GM11168 (cell line): ENCODE data around the gene ENTR1.
"Not testable (repeated sequence)": the region's sequence is repeated elsewhere in the genome, so short reads cannot be mapped to it uniquely, and the experiment has no call there.

ENCODE experiments used
- in situ Hi-C: fragments of 300-500 bp; cut with MboI; formaldehyde crosslinking; loops from one replicate; pipeline ENCODE4 v1.12.0; 2022; ENCODE audit warnings: low sequenced_read_pairs; ENCODE audit not compliant: unreplicated experiment

Gene ENTR1

DNA sequence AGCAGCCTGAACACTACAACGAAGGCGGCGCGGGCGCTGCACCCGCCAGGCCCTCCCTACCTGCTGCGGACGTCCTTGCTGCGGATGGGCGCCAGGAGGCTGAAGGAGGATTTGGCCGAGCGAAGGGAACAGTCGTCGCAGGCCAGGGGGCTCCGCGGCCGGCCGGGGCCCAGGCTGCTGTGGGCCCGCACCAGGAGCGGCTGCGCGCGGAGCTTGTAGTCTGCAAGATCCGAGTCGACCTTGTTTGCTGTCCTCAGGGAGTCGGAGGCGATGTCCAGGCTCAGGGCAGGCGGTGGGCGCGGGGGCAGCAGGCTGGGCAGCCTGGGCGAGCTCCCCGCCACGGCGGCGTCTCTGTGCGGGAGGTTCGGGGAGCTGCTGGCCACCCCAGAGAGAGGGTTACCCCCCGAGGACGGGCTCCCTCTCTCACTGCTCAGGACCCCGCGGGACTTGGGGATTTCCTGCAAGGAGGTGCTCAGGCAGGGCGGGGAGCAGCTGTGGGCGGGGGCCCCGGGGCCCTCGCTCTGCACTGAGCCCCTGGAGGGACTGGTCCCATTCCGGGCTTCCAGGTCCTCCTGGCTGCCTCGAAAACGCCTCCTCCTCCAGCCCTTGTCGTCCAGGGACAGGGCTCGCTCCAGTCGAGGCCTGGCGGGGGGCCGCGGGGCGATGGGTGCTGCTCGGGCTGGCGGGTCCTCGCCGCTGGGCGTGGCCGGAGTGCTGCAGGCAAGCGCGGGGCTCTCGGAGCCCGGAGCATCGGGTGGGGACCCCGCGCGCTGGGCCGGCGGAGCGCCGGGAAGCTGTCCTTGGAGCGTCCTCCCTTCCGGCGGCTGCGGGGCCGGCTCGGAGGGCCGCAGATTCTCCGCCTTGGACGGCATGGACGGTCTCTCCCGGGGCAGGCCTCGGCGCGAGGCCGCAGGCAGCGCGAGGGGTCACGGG, 28.4 kb upstream of the ENTR1 start:
- in situ Hi-C loops = no loop called here

DNA sequence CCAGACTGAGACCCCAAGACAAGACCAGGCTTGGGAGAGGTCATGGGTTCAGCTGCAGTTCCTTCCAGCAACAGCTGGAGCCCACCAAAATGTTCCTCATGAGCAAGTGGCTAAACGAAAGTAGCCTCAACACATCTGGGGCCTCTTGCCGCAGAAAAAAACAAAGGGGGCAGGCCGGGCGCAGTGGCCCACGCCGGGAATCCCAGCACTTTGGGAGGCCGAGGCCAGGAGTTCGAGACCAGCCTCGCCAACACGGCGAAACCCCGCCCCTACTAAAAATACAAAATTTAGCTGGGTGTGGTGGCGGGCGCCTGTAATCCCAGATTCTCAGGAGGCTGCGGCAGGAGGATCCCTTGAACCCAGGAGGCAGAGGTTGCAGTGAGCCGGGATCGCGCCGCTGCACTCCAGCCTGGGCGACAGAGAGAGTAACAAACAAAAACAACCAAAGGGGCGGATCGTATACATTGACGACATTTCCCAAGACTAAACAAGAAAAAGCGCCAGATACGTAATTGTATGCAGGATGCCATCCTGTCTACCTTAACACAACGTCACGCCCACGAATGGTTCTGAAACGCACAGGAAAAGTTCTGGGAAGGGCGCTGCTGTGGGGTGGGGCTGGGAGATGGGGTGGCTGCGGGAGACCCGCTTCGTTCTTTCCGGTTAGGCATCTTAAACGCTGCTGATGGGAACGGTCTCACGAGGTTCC, 27.6 kb upstream of the ENTR1 start:
- in situ Hi-C loops = no loop called here

DNA sequence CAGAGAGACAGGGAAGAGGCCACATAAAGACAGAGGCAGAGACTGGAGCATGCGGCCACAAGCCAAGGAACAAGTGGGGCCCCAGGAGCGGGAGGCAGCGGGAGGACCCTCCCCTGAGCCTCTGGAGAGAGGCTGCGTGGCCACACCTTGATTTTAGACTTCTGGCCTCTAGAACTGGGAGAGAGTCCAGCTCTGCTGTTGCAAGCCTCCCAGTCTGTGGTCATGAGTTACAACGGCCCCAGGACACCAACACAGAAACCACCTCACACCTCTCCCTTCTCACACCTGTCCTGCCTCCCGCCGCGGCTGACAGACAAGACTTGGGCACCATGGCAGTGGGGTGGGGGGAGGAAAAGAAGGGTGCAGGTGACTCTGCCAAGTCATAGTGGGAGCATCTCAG, 27.0 kb upstream of the ENTR1 start:
- in situ Hi-C loops = no loop called here

DNA sequence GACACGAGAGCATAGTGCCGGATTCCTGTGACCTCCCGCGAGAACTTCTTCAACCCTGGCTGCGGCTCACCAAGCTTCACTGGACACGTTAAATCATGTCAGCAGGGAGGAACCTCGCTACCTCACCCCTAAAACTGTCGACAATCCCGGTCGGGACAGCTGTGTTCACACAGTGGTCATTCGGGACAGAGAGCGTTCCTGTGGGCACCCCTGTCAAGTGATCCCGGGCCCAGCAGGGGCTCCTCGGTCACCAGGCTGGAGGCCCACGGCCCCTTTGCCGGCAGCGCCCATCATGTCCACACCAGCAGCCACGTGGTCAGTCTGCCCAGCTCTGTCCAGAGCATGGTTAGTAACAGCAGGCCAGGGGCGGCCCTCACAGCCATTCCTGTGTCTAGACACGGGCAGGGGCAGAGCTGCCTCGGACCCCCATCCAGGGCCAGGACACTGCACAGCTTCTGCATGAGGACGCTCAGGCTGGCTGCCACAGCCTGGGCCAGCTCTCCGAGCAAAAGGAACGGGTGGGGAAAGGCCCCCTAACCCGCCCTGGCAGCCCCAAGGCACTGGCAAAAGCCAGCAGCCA, 25.7 kb upstream of the ENTR1 start:
- in situ Hi-C loops = no loop called here

DNA sequence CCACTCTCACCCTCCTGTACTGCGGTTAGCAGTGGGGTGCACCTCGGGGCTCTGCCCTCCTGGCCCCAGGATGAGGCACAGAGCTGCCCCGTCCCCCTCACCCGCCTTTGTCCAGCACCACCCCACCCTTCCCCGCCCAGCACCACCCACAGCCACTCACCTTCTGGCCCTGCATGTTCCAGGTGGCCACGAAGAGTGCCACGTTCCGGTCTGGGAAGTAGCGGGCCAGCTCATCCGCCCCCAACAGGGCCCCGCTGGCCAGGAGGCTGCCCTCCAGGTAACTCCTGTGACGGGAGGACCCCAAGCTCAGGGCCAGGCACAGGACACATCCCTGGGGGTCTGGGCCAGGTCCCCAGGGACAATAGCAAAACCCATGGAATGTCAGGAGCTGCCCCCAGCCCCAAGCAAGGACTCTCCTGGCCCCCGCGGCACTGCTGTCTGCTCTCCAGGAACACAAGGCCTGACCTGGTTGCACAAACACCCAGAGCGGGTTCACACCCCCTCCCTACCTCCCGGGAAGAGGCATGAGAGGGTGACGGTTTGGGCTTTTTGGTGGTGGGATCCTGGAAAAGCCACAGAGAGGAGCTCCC, 24.3 kb upstream of the ENTR1 start:
- in situ Hi-C loops = no loop called here

DNA sequence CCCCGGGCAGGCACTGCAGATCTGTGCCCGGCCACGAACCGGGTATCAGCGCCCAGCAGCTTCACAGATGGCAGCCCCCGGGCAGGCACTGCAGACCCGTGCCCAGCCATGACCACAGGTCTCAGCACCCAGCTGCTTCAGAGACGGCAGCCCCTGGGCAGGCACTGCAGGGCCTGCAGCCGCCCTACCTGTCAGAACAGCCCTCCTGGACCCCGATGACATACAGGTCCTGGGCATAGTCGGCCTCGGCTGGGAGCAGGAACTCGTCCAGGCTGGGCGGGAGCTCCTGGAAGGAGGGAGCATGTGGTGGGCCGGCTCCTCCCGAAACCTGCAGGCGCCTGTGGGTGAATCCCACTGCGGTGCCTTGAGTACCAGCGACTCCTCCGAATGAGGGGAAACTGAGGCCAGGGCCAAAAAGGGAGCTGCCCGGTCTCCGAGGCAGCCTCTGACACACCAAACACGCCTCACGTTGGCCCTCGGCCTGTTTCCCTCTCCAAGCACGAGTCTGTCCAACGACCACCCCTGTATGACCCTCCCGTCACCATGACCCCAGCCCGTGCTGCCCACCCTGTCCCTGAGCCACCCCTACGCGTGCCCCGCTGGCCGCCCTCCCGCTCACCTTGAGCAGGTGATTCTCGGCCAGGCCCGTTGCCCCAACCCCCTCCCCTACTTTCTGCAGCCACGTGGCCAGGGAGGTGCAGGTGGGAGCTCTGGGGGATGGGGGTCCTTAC, 23.6 kb upstream of the ENTR1 start:
- in situ Hi-C loops = no loop called here

DNA sequence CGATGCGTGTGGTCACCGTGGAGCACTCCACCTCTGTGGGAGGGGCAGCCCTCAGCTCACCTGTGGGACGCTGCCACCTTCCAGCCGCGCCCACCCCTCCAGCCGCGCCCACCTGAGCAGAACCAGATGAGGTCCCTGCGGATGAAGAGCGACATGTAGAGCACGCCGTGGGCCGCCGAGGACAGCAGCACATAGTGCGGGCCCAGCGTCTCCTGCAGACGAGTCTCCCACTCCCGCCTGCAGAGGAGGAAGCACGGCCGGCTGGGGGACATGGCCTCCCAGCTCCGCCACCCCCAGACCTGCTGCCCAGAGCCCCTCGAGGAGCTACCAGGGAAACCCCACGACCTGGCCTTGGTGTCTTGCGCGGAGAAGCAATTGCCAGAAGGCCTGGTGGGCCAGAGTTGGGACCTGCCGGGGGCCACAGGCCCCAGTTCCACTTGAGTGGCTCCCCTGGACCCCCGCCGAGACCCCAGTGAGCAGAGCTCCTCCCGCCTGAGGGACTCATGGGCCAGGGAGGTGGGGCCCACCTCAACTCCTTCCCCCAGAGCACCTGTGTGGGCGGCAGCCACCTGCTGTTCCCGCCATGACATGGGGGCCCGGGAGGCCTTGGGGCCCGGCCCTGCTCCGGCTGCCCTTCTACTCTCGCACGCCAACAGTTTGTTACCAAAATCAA, 22.8 kb upstream of the ENTR1 start:
- in situ Hi-C loops = no loop called here

DNA sequence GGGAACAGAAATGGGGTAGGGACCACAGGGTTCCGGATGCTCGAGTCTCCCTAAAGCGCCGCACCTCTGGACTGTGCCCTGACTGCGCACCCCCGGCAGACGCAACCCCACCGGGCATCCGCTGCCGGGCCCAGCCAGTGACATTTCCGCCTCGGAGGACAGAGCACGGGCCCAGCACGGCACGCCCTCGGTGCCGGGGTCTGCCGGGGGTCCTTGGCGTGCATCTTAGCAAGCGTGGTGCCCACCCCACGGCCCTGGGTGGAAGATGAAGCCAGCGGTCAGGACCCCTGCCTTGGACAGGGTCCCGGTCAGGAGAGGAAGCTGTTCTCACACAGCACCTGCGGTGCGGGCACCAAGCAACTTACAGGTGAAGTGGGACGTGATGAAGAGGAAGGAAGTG, 22.2 kb upstream of the ENTR1 start:
- in situ Hi-C loops = no loop called here

DNA sequence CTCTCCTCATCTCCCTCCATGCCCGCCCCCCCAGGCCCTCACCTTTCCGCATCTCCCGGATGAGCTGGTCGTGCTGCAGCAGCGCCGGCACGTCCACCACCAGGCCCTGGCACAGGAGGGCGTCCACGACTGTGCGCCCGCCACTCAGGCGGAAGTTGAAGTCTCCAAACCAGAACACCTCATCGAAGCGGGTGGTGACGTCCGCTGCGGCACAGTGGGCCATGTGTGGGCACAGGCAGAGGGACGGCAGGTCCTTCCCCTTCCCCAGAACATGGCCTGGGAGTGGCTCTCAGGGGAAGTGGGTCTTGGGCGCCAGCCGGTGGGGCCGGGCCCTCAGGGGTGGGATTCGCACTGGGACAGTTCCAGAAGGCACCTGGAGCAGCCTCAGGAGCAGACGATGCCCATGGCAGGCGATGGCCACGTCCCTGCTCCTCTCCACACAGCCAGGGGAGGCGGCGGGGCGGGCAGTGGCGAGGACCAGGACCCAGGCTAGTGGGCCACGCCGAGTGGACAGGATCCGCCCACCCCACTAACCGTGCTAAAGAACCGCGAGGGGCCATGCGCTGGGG, 21.5 kb upstream of the ENTR1 start:
- in situ Hi-C loops = no loop called here

DNA sequence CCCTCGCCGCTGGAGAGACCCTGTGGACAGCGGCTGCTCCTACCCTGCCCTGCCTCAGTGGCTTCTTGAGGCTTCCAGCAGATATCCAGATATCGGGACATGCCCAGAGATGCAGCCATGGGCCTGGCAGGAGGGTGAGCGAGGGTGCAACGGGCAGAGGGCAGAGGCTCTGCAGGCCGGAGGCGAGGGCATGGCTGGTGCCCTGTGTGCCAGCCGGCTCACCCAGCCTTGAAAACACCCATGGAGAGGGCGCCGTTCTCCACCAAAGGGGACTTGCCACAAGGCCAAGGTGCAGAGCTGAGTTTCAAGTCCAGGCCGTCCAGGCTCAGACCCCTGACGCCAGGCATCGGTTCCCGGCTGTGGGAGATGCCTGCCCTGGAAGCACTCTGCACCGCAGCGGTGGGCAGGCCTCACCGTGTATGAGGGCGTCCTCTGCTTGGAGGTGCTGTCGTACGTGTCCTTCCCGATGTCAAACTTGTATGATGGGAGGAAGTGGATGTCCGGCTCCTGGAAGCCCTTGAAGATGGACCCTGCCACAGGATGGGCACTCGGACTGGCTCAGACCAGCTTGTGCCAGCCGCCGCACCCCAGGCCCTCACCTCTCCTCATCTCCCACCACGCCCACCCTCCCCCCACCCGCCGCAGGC, 20.3 kb upstream of the ENTR1 start:
- in situ Hi-C loops = no loop called here

DNA sequence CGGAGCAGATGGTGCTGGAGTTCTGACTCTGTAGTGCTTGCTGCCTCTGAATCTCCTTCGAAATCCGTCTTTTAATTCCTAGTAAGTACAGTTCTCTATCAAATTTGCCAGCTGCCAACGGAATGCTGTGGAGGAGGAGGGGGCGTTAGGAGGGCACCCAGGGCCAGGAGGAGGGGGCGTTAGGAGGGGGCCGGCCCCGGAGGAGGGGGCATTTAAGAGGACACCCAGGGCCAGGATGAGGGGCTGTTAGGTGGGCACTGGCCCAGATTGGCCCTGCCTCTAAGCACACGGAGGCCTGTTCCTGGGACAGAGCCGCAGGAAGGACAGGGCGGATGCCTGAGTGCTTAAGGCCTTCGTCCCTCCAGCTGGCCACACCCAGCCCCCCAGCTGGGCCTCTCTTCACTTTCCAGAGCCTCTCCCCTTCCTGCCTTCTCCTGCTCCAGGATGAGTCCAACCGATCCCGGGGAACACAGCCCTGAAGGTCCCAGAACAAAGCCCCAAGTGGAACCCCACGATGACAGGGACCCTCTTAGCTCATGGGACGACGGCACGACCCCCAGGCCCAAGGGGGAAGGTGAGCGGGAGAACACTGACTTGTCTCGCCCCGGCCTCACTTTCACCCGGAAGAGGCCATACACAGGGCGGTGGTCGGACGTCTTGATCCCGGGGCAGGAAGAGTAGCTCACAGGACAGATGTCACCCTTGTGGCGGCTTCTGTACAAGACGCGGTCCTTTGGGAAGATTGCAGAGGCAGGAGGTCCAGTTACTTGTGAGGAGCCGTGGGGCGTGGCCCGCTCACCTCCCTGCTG, 19.5 kb upstream of the ENTR1 start:
- in situ Hi-C loops = no loop called here

DNA sequence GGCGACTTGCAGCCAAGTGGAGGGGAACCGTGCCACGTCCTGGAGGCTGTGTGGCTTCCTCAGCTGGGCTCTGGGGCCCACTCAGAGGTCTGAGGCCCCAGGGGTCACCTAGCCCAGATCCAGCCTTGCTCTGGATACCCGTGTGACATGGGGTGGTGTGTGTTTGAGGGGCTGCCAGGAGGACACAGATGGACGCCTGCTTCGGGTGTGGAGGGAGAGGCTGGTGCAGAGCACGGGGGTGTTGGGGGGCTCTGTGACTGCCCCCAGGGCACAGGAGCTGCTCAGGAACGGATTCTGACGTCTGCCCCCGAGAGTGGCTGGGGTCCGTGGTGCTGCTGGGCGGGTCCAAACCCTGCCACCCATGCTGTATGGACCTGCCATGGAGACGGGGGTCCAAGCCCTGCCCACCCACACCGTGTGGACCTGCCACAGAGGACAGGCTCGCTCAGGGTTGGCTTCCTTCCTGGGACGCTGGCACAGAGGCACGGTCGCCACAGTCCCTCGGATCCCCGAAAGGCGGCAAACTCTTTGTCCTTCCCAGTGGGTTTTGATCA, 18.7 kb upstream of the ENTR1 start:
- in situ Hi-C loops = no loop called here

DNA sequence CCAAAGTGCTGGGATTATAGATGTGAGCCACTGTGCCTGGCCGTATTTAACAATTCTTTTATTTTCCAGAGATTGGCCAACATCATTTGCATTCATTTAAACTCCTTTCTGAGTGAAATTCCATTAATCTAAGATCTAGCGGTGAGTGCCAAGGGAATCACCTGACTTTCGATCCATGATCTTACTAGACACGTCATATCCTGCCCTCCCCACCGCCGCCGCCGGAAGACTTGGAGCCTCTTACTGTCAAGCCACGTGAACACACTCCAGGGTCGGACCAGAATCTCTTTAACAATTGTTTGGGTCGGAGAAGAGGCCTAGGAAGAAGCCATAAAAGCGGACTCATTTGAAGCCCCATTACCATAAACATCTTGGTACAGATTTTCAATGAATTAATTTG, 16.4 kb upstream of the ENTR1 start:
- in situ Hi-C loops = no loop called here

DNA sequence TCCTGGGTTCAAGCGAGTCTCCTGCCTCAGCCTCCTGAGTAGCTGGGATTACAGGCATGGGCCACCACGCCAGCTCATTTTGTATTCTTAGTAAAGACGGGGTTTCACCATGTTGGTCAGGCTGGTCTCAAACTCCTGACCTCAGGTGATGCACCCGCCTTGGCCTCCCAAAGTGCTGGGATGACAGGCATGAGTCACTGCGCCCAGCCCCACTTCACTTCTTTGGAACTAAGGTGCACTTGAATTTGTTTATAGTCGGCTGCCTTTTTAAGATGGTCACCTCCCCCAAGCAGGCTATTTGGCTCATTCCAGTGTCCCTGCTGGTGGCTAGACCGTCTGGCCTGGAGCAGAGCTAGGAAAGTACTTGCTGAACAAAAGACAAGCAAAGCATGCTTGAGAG, 15.0 kb upstream of the ENTR1 start:
- in situ Hi-C loops = not testable (repeated sequence)

DNA sequence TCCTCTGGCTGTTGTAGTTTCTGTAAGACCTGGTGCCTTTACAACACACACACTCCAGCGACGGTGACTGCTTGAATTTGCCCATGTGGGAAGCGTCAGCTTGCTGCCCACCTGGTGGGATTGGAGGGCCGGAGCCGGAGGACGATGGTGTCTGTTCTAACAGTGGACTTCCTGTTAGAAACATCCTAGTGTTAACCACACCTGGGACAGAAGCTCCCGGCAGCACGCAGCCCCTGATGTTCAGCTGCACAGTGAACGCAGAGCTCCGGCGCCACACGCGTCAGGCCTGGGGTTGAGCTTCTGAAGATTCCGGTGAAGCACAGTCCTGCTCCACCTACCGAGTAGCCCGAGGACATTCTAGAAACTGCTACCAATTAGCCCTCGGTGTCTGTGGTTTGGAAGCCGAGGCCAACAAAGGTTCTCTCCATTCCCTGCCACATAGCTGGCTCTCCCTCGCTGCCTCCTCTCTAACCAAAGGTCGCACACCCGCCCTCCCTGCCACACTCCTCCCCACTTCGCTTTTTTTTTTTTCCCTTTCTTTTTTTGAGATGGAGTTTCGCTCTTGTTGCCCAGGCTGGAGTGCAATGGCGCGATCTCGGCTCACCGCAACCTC, 14.4 kb upstream of the ENTR1 start:
- in situ Hi-C loops = no loop called here

DNA sequence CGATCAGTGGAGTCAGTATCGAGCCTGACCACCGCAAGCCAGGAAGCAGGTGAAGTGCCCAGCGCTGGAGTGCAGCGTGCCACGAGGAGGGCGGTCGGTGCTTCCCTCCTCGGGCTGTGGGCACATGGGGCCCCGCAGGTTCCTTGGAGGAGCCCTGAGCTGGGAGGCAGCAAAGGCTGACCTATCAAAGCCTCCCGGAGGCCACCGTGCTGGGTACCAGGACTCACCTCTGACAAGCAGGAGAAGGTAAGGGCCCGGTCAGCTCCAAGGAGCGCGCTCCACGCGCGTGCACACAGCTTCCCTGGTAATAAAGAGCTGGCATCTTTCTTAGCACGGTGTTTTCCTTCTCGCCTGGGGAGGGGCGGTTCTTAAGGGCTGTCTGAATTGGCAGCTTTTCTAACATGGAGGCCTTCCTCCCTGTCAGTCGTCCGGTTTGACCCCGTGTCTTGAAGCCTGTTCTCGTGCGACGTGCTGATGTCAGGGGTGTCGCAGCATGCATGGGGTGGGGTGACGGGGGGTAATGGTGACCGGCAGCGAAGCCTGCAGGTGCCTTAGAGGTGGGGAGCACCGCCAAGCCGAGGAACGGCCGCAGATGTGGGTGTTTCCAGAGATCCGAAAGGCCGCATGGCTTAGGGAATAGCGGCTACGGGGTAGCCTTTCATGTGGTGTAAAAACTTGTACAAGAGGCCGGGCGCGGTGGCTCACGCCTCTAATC, 13.2 kb upstream of the ENTR1 start:
- in situ Hi-C loops = no loop called here

DNA sequence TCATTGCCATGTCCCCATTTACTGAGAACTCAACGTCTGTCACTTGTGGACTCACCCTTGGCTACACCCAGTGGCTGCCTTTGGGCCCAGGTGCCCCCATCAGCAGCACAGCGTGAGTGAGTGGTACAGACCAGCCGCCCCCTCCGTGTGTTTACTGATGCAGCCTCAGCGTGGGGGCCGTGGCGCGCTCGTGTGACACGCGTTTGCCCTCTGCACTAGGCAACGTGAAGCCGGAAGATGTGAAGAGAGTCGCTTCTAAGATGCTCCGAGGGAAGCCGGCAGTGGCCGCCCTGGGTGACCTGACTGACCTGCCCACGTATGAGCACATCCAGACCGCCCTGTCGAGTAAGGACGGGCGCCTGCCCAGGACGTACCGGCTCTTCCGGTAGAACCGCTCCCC, 12.5 kb upstream of the ENTR1 start:
- in situ Hi-C loops = no loop called here
